ENCODE measurements around the gene STXBP1. TPM values are rescaled to one million over a fixed set of nuclear protein-coding genes. Genes with fewer than 3 reads are reported as not detected.
A peak's percentile ranks its signal among the peaks of the same experiment; 100 is the strongest.

The STXBP1 gene
- total and polyA plus RNA-seq, 2 experiments from 2014 or later, result 48.6 to 50.4 TPM

- H3K27me3 Mint-ChIP-seq (ENCODE audit: insufficient read depth, low read depth, poor library complexity), result peaks cover 12% of the 10 kb centered on the region
- Histone ChIP-seq H3K27ac (ENCODE audit: low read depth) (0 out of 2 replicates have a peak overlapping the region, but pooled peaks have one; percentile 69), H3K4me1 (ENCODE audit: insufficient read depth) (peaks cover 32% of the 10 kb centered on the region), H3K9me2 (ENCODE audit: insufficient read depth) (no peaks in the 10 kb centered on the region), H4K20me1 (replicated peaks; ENCODE audit: insufficient read depth) (no peaks in the 10 kb centered on the region; the same call in 1 of the 2 replicates), H3K4me3 (no peak overlapping the region), H3K27me3 (ENCODE audit: insufficient read depth) (no peaks in the 10 kb centered on the region), H3K79me2 (replicated peaks; ENCODE audit: insufficient read depth) (peaks cover 54% of the 10 kb centered on the region), H3K4me2 (peak overlapping the region; percentile 38), H3F3A (replicated peaks; ENCODE audit: low read depth) (0 out of 2 replicates have a peak, but pooled peaks cover 5% of the 10 kb centered on the region), H2AFZ (no peak overlapping the region), H3K36me3 (ENCODE audit: insufficient read depth) (no peaks in the 10 kb centered on the region)
- no peak overlapping the region for H3K27ac Mint-ChIP-seq
- no peaks in the 10 kb centered on the region for H3K36me3 Mint-ChIP-seq (ENCODE audit: low read depth)
- peak; percentile 80 for ATAC-seq
- peaks cover 43% of the 10 kb centered on the region for H3K4me1 Mint-ChIP-seq
- DNase-seq (ENCODE audit: low spot score), result peak; percentile 57
- no peak for TF ChIP-seq STAT1 (IDR thresholded peaks at IDR 0.05; ENCODE audit: unreplicated experiment)
- no peak for TF ChIP-seq EZH2 (IDR thresholded peaks at IDR 0.05; ENCODE audit: low read depth, unreplicated experiment)
- no peak for TF ChIP-seq ZNF331 (CRISPR knock-in tag; IDR thresholded peaks at IDR 0.05; ENCODE audit: low read depth)
- peak; percentile 31 to 51; a peak in 3 of 4 replicates for TF ChIP-seq CTCF (conservative IDR thresholded peaks at IDR 0.05; ENCODE audit: low read depth in 2 of 2)
- no peak for TF ChIP-seq REST (IDR thresholded peaks at IDR 0.05; ENCODE audit: unreplicated experiment)
- TF ChIP-seq NANOG (IDR thresholded peaks at IDR 0.05; ENCODE audit: borderline replicate concordance), result no peak
- TF ChIP-seq ZNF462 (CRISPR knock-in tag; IDR thresholded peaks at IDR 0.05), result no peak
- no peak for TF ChIP-seq CREB1 (CRISPR knock-in tag; IDR thresholded peaks at IDR 0.05; ENCODE audit: low read depth)
- H3K4me3 Mint-ChIP-seq, result no peak overlapping the region; the same call in 2 of the 3 replicates
- no peaks in the 10 kb centered on the region for H3K9me3 Mint-ChIP-seq
Observed at GRCh38 chr9:127629468-127630081, 17.5 kb downstream of the STXBP1 start.

Measured in GM23338 (cell line).